Measurements from ENCODE around the gene MFSD6. TPM values are rescaled to one million over a fixed set of nuclear protein-coding genes. Genes with fewer than 3 reads are reported as not detected.

The MFSD6 gene
- total RNA-seq, 1 donor from 2014 or later, result 0.37 TPM

- H3K27me3 Mint-ChIP-seq (ENCODE audit: insufficient read depth, low read depth), result peaks cover 2% of the 10 kb centered on the region
- H3F3A ChIP-seq (ENCODE audit: low read depth), result no peaks in the 10 kb centered on the region
- H3K27ac ChIP-seq, result no peak overlapping the region
- H4K20me1 ChIP-seq (ENCODE audit: low read depth), result no peaks in the 10 kb centered on the region
- no peak for DNase-seq (ENCODE audit: low spot score)
- H2AFZ ChIP-seq (replicated peaks), result no peak overlapping the region
- H3K4me1 ChIP-seq, result no peaks in the 10 kb centered on the region
- no peaks in the 10 kb centered on the region for H3K27me3 ChIP-seq
- H3K36me3 ChIP-seq, result no peaks in the 10 kb centered on the region
- TF ChIP-seq CTCF (IDR thresholded peaks at IDR 0.05), result no peak
- no peak for TF ChIP-seq EZH2phosphoT487 (IDR thresholded peaks at IDR 0.05)
- no peak for TF ChIP-seq EZH2 (IDR thresholded peaks at IDR 0.05)
- no peaks in the 10 kb centered on the region for H3K4me1 Mint-ChIP-seq
- H3K36me3 Mint-ChIP-seq, result no peaks in the 10 kb centered on the region
- H3K27ac Mint-ChIP-seq, result no peak overlapping the region
- no peaks in the 10 kb centered on the region for H3K9me3 ChIP-seq (ENCODE audit: low read depth)
- peaks cover 2% of the 10 kb centered on the region for H3K9me3 Mint-ChIP-seq
- no peak overlapping the region for H3K4me3 ChIP-seq
- H3K4me2 ChIP-seq, result no peak overlapping the region
- H3K9ac ChIP-seq, result no peak overlapping the region
- H3K79me2 ChIP-seq (ENCODE audit: low read depth), result no peaks in the 10 kb centered on the region
- H3K4me3 Mint-ChIP-seq, result no peak overlapping the region
These were observed 139.7 kb downstream of the MFSD6 start for GRCh38 chr2:190547886-190548285.

GRCh38 chr2:190550137-190550536, 142.0 kb downstream of the MFSD6 start:
- Mint-ChIP-seq H3K4me3 (no peak overlapping the region), H3K4me1 (no peaks in the 10 kb centered on the region), H3K27ac (no peak overlapping the region), H3K9me3 (no peaks in the 10 kb centered on the region), H3K36me3 (no peaks in the 10 kb centered on the region), H3K27me3 (ENCODE audit: insufficient read depth, low read depth) (peaks cover 2% of the 10 kb centered on the region)
- H3K4me3 ChIP-seq, result no peak overlapping the region
- no peaks in the 10 kb centered on the region for H3K4me1 ChIP-seq
- H3K9ac ChIP-seq, result no peak overlapping the region
- no peak for TF ChIP-seq EZH2 (IDR thresholded peaks at IDR 0.05)
- TF ChIP-seq EZH2phosphoT487 (IDR thresholded peaks at IDR 0.05), result no peak
- TF ChIP-seq CTCF (IDR thresholded peaks at IDR 0.05), result no peak
- no peaks in the 10 kb centered on the region for H3K27me3 ChIP-seq
- H3K4me2 ChIP-seq, result no peak overlapping the region
- no peak for DNase-seq (ENCODE audit: low spot score)
- no peaks in the 10 kb centered on the region for H3K36me3 ChIP-seq
- H2AFZ ChIP-seq (replicated peaks), result no peak overlapping the region
- no peaks in the 10 kb centered on the region for H3K9me3 ChIP-seq (ENCODE audit: low read depth)
- H4K20me1 ChIP-seq (ENCODE audit: low read depth), result no peaks in the 10 kb centered on the region
- no peak overlapping the region for H3K27ac ChIP-seq
- H3F3A ChIP-seq (ENCODE audit: low read depth), result no peaks in the 10 kb centered on the region
- H3K79me2 ChIP-seq (ENCODE audit: low read depth), result no peaks in the 10 kb centered on the region

Other genes with a start within 250 kb of the MFSD6 start
- gene HIBCH, start 88.5 kb upstream of the MFSD6 start, total RNA-seq (ENCODE audit: low replicate concordance), result 33.0 and 38.8 TPM in 2 replicates
- gene INPP1, start 64.8 kb upstream of the MFSD6 start, total RNA-seq (ENCODE audit: low replicate concordance), result 0.50 and 1.6 TPM in 2 replicates
- gene NEMP2, start 126.4 kb downstream of the MFSD6 start, total RNA-seq (ENCODE audit: low replicate concordance), result 3.9 and 13.8 TPM in 2 replicates
- gene NAB1, start 240.7 kb downstream of the MFSD6 start, total RNA-seq (ENCODE audit: low replicate concordance), result 47.6 and 71.5 TPM in 2 replicates